Measurements from ENCODE around the gene RGS6.

The RGS6 gene

GRCh38 chr14:72600551-72601330 is 668.5 kb downstream of the RGS6 start:
- DNase-seq, result no peak
- H3K27me3 ChIP-seq (replicated peaks), result no peaks in the 10 kb centered on the region
- no peak overlapping the region for H3K4me3 ChIP-seq (ENCODE audit: low read depth, low read length)
- H3K36me3 ChIP-seq (replicated peaks), result no peaks in the 10 kb centered on the region
- in situ Hi-C loops (cut with HindIII; ENCODE audit: low pct_ligation_motif_present, low sequenced_read_pairs), result no loop called here
- no peak overlapping the region for H3K27ac ChIP-seq
- TF ChIP-seq CTCF (IDR thresholded peaks at IDR 0.05; ENCODE audit: low read depth, low read length, missing control alignments), result no peak

- Histone ChIP-seq H3K27me3 (replicated peaks) (no peaks in the 10 kb centered on the region), H3K4me3 (ENCODE audit: low read depth, low read length) (no peak overlapping the region), H3K36me3 (replicated peaks) (no peaks in the 10 kb centered on the region), H3K27ac (no peak overlapping the region)
- peak; percentile 24 for DNase-seq
- in situ Hi-C loops (cut with HindIII; ENCODE audit: low pct_ligation_motif_present, low sequenced_read_pairs), result no loop called here
- no peak for TF ChIP-seq CTCF (IDR thresholded peaks at IDR 0.05; ENCODE audit: low read depth, low read length, missing control alignments)
Measured at GRCh38 chr14:72603639-72604038, 671.4 kb downstream of the RGS6 start.

GRCh38 chr14:72604133-72604532 is 671.9 kb downstream of the RGS6 start:
- TF ChIP-seq CTCF (IDR thresholded peaks at IDR 0.05; ENCODE audit: low read depth, low read length, missing control alignments), result no peak
- in situ Hi-C loops (cut with HindIII; ENCODE audit: low pct_ligation_motif_present, low sequenced_read_pairs), result no loop called here

GRCh38 chr14:72605096-72605920 is 673.1 kb downstream of the RGS6 start:
- in situ Hi-C loops (cut with HindIII; ENCODE audit: low pct_ligation_motif_present, low sequenced_read_pairs), result no loop called here
- Histone ChIP-seq H3K27me3 (replicated peaks) (no peaks in the 10 kb centered on the region), H3K27ac (no peak overlapping the region), H3K36me3 (replicated peaks) (no peaks in the 10 kb centered on the region), H3K4me3 (ENCODE audit: low read depth, low read length) (no peak overlapping the region)
- TF ChIP-seq CTCF (IDR thresholded peaks at IDR 0.05; ENCODE audit: low read depth, low read length, missing control alignments), result no peak
- DNase-seq, result no peak

More at GRCh38 chr14:72604133-72604532, 671.9 kb downstream of the RGS6 start:
- Histone ChIP-seq H3K36me3 (replicated peaks) (no peaks in the 10 kb centered on the region), H3K27me3 (replicated peaks) (no peaks in the 10 kb centered on the region), H3K4me3 (ENCODE audit: low read depth, low read length) (no peak overlapping the region), H3K27ac (no peak overlapping the region)
- no peak for DNase-seq

GRCh38 chr14:72605921-72606220 is 673.6 kb downstream of the RGS6 start:
- in situ Hi-C loops (cut with HindIII; ENCODE audit: low pct_ligation_motif_present, low sequenced_read_pairs), result no loop called here
- no peaks in the 10 kb centered on the region for H3K27me3 ChIP-seq (replicated peaks)
- no peaks in the 10 kb centered on the region for H3K36me3 ChIP-seq (replicated peaks)
- no peak overlapping the region for H3K27ac ChIP-seq
- no peak for DNase-seq
- no peak overlapping the region for H3K4me3 ChIP-seq (ENCODE audit: low read depth, low read length)
- no peak for TF ChIP-seq CTCF (IDR thresholded peaks at IDR 0.05; ENCODE audit: low read depth, low read length, missing control alignments)

All from brain microvascular endothelial cell (primary cell).